Endothelial cell of umbilical vein (primary cell): ENCODE results near the gene SLCO2A1. TPM values are rescaled to one million over a fixed set of nuclear protein-coding genes. Genes with fewer than 3 reads are reported as not detected.

ENCODE experiments used
- BruUV-seq: library from RNA; stranded (reverse); fragments of 400-500 nt; replicated peaks from 2 replicates; lab custom pipeline; 2021; lab: Mats Ljungman, UMichigan
- CTCF ChIA-PET: fragments of 300-600, 350-600 bp; sonication (Branson Sonifier 250); formaldehyde crosslinking; loops from one replicate; lab custom pipeline; 2021; ENCODE audit warnings: antibody characterized with exemption, inconsistent platforms; lab: Charles Lee
- POLR2A ChIA-PET: fragments of 300-600, 350-600 bp; sonication (Branson Sonifier 250); formaldehyde crosslinking; loops from one replicate; lab custom pipeline; 2021; ENCODE audit warnings: antibody characterized with exemption, inconsistent platforms; lab: Charles Lee
- DNase-seq: peaks from one replicate; pipeline ENCODE4 v3.0.0-alpha.2; 2011; ENCODE audit warnings: low read depth, low spot score
- FAIRE-seq: peaks from 2 replicates; lab custom pipeline; 2011; peaks lifted over from hg19 to GRCh38; lab: Jason Lieb, UNC
- H2AFZ ChIP-seq: 2 replicates; pipeline ENCODE4 v1.6.0; 2012; ENCODE audit warnings: low read depth, low read length, control low read depth, inconsistent platforms
- H3K27ac ChIP-seq: 2 replicates; pipeline ENCODE4 v1.5.1; 2011; ENCODE audit warnings: low read depth, mild to moderate bottlenecking, control low read depth, low read length, moderate library complexity; ENCODE audit not compliant: insufficient read depth
- H3K27me3 ChIP-seq, 2 experiments: 2 replicates each; pipeline versions ENCODE4 v1.6.0 to v1.6.1; 2011; ENCODE audit warnings: low read length in 2 of 2, mixed read lengths in 1 of 2; ENCODE audit not compliant: control insufficient read depth in 2 of 2, insufficient read depth in 2 of 2
- H3K36me3 ChIP-seq, 2 experiments: 2 replicates in 1 of 2; 3 replicates in 1 of 2; pipeline ENCODE4 v1.5.1; 2011; ENCODE audit warnings: low read length in 2 of 2, mild to moderate bottlenecking in 1 of 2, moderate library complexity in 1 of 2; ENCODE audit not compliant: control insufficient read depth in 2 of 2, insufficient read depth in 2 of 2; ENCODE audit errors: extremely low read depth in 1 of 2
- H3K4me1 ChIP-seq: 3 replicates; pipeline ENCODE4 v1.5.1; 2011; ENCODE audit warnings: mild to moderate bottlenecking, low read length; ENCODE audit not compliant: control insufficient read depth, insufficient read depth; ENCODE audit errors: extremely low read depth
- H3K4me2 ChIP-seq: 2 replicates; pipeline ENCODE4 v1.6.1; 2011; ENCODE audit warnings: low read length, control low read depth, mixed read lengths; ENCODE audit not compliant: insufficient read depth
- H3K4me3 ChIP-seq, 3 experiments: fragments of 200-600 bp in 1 of 3; sonication (generic), shearing (Covaris generic) in 1 of 3; replicated peaks in 1 of 3; 2 replicates each; pipeline ENCODE4 v1.5.1; 2011 to 2016; ENCODE audit warnings: control low read depth in 3 of 3, low read length in 3 of 3, mild to moderate bottlenecking in 2 of 3, inconsistent platforms in 1 of 3, low read depth in 1 of 3, moderate library complexity in 1 of 3; ENCODE audit not compliant: insufficient read depth in 1 of 3
- H3K79me2 ChIP-seq: 2 replicates; pipeline ENCODE4 v1.6.0; 2012; ENCODE audit warnings: low read length, inconsistent platforms; ENCODE audit not compliant: control insufficient read depth, insufficient read depth
- H3K9ac ChIP-seq: replicated peaks from 2 replicates; pipeline ENCODE3; 2011; ENCODE audit warnings: low read length, control low read depth; ENCODE audit not compliant: insufficient read depth; ENCODE audit errors: extremely low read depth
- H3K9me1 ChIP-seq: replicated peaks from 3 replicates; pipeline ENCODE4 v1.6.0; 2011; ENCODE audit warnings: mild to moderate bottlenecking, low read length; ENCODE audit not compliant: control insufficient read depth, insufficient read depth; ENCODE audit errors: extremely low read depth
- H3K9me3 ChIP-seq: replicated peaks from 2 replicates; pipeline ENCODE4 v1.5.1; 2012; ENCODE audit warnings: low read length, inconsistent platforms; ENCODE audit not compliant: control insufficient read depth, insufficient read depth
- H4K20me1 ChIP-seq: replicated peaks from 2 replicates; pipeline ENCODE3; 2011; ENCODE audit warnings: mild to moderate bottlenecking, low read length; ENCODE audit not compliant: control insufficient read depth, insufficient read depth; ENCODE audit errors: extremely low read depth
- EZH2 ChIP-seq: IDR thresholded peaks from 2 replicates; pipeline ENCODE4 v1.6.1; 2012; ENCODE audit warnings: borderline replicate concordance, low read depth, mild to moderate bottlenecking, moderate library complexity, low read length, inconsistent platforms; ENCODE audit not compliant: severe bottlenecking
- FOS ChIP-seq: IDR thresholded peaks from 2 replicates; pipeline ENCODE4 v1.6.1; 2011; ENCODE audit warnings: mild to moderate bottlenecking, low read length, moderate library complexity, borderline replicate concordance; ENCODE audit not compliant: insufficient read depth
- GATA2 ChIP-seq: IDR thresholded peaks from 2 replicates; pipeline ENCODE4 v1.7.0; 2011; ENCODE audit warnings: low read depth, mild to moderate bottlenecking, moderate library complexity, mixed read lengths, low read length; ENCODE audit not compliant: insufficient read length, insufficient read depth
- JUN ChIP-seq: IDR thresholded peaks from 2 replicates; pipeline ENCODE4 v1.6.1; 2011; ENCODE audit warnings: borderline replicate concordance, low read depth; ENCODE audit not compliant: insufficient read length, insufficient read depth
- MYC ChIP-seq: IDR thresholded peaks from one replicate; pipeline ENCODE4 v1.6.1; 2011; ENCODE audit warnings: mild to moderate bottlenecking, low read depth, low read length
- POLR2A ChIP-seq: IDR thresholded peaks from 2 replicates; pipeline ENCODE4 v1.6.1; 2012; ENCODE audit warnings: low read depth, mild to moderate bottlenecking, control low read depth, low read length
- POLR2AphosphoS5 ChIP-seq: IDR thresholded peaks from 2 replicates; pipeline ENCODE4 v1.6.1; 2012; ENCODE audit warnings: low read depth, mild to moderate bottlenecking, control low read depth, low read length, moderate library complexity; ENCODE audit not compliant: insufficient read depth
- dilution Hi-C: fragments of 300-500 bp; cut with MboI; formaldehyde crosslinking; loops from one replicate; pipeline ENCODE4 v1.15.0; 2019; ENCODE audit warnings: low sequenced_read_pairs; ENCODE audit not compliant: extremely low pct_ligation_motif_present
- intact Hi-C: fragments of 100-400 bp; cut with micrococcal nuclease; formaldehyde crosslinking; loops from one replicate; pipeline ENCODE4 v1.10.0; 2022
- polyA plus RNA-seq, 4 experiments: library from polyadenylated mRNA; depleted of rRNA in 3 of 4; stranded (reverse) in 3 of 4; unstranded in 1 of 4; fragments of >200 nt; gene quantifications; 2 replicates each; pipeline versions ENCODE4 v1.2.1 to v1.2.3, GENCODE V29; 2011 to 2012; ENCODE audit warnings: missing spikeins in 1 of 4
- total RNA-seq: library from RNA; stranded (reverse); gene quantifications from 2 replicates; pipeline ENCODE4 v1.2.3, GENCODE V29; 2021
- TF ChIP-seq, protein P1 (sequence below): IDR thresholded peaks from 2 replicates; pipeline ENCODE4 v1.6.1; 2011; ENCODE audit not compliant: insufficient read depth, insufficient read length
- TF ChIP-seq, protein P2 (sequence below), 2 donors: IDR thresholded peaks; 1 replicate in 1 of 2; 2 replicates in 1 of 2; pipeline ENCODE4 v1.5.1; 2011; ENCODE audit warnings: low read length in 2 of 2, mild to moderate bottlenecking in 2 of 2, moderate library complexity in 2 of 2, control low read depth in 1 of 2, inconsistent platforms in 1 of 2, low read depth in 1 of 2; ENCODE audit not compliant: insufficient read depth in 1 of 2; ENCODE audit errors: extremely low read depth in 1 of 2

Gene SLCO2A1
- total and polyA plus RNA-seq, 2 donors (not counting 3 experiments of a cell fraction or from before 2014, with no cell fraction given): 1.4 to 11.9 TPM

DNA sequence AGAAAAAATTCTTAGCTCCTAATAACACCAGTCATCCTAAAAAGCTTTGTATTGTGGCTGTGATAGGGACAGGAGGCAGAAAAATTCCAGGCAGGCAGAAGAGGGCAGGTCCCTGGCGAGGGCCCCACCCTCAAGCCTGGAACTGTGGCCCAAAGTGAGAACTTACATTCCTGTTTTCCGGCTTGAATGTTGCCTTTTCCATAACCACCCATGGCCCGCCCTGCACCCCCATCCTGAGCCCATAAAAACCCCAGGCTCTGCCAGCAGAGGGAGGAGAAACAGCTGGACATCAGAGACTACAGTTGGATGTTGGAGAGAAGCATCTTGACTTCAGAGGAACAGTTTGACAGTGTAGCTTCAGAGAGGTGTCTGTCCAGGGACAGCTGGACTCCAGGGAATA lies 37.3 kb downstream of the SLCO2A1 start:
- no peak overlapping the region for H3K4me3 ChIP-seq
- no peaks in the 10 kb centered on the region for H3K36me3 ChIP-seq
- TF ChIP-seq EZH2 (no peak), POLR2A (no peak), MYC (no peak), GATA2 (no peak), JUN (no peak), FOS (no peak), POLR2AphosphoS5 (no peak)
- TF ChIP-seq, protein P1, sequence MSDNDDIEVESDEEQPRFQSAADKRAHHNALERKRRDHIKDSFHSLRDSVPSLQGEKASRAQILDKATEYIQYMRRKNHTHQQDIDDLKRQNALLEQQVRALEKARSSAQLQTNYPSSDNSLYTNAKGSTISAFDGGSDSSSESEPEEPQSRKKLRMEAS: no peak
- TF ChIP-seq, protein P2, sequence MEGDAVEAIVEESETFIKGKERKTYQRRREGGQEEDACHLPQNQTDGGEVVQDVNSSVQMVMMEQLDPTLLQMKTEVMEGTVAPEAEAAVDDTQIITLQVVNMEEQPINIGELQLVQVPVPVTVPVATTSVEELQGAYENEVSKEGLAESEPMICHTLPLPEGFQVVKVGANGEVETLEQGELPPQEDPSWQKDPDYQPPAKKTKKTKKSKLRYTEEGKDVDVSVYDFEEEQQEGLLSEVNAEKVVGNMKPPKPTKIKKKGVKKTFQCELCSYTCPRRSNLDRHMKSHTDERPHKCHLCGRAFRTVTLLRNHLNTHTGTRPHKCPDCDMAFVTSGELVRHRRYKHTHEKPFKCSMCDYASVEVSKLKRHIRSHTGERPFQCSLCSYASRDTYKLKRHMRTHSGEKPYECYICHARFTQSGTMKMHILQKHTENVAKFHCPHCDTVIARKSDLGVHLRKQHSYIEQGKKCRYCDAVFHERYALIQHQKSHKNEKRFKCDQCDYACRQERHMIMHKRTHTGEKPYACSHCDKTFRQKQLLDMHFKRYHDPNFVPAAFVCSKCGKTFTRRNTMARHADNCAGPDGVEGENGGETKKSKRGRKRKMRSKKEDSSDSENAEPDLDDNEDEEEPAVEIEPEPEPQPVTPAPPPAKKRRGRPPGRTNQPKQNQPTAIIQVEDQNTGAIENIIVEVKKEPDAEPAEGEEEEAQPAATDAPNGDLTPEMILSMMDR (IDR thresholded peaks at IDR 0.05; ENCODE audit: extremely low read depth in 1 of 2, insufficient read depth in 1 of 2, low read depth in 1 of 2, low read length in 2 of 2): no peak
- no peak overlapping the region for H3K4me2 ChIP-seq
- no peak overlapping the region for H3K9ac ChIP-seq
- BruUV-seq: no TSS peak
- POLR2A ChIA-PET: no interaction called here
- H4K20me1 ChIP-seq: no peaks in the 10 kb centered on the region
- dilution Hi-C loops: no loop called here
- no peaks in the 10 kb centered on the region for H3K27me3 ChIP-seq
- no peaks in the 10 kb centered on the region for H3K79me2 ChIP-seq
- intact Hi-C loops: no loop called here
- H3K9me1 ChIP-seq: no peaks in the 10 kb centered on the region
- H3K9me3 ChIP-seq: no peaks in the 10 kb centered on the region
- H3K4me1 ChIP-seq: peaks cover 24% of the 10 kb centered on the region
- CTCF ChIA-PET: interaction anchor here (0.7 to 1.1 kb wide), 2 partner anchors 8 to 9 kb away, joined by 3 read pairs; no protein-coding TSS in a partner anchor
- FAIRE-seq: peak; percentile 35
- H3K27ac ChIP-seq: no peak overlapping the region
- DNase-seq: no peak
- no peak overlapping the region for H2AFZ ChIP-seq
